ENCODE data around the gene DGKI. TPM values are rescaled to one million over a fixed set of nuclear protein-coding genes. Genes with fewer than 3 reads are reported as not detected.

The DGKI gene
- total and polyA plus RNA-seq, 2 of the 4 experiments (the other 2 are of a cell fraction), result 3.9 to 15.8 TPM

- H3K4me3 ChIP-seq (ENCODE audit: insufficient read depth, low read depth, low read length), result no peak overlapping the region
- no peak overlapping the region for H4K5ac ChIP-seq (ENCODE audit: low read depth, low read length)
- CTCF ChIA-PET, result no interaction called here
- H2AK5ac ChIP-seq (ENCODE audit: low read depth, low read length), result no peak overlapping the region
- no peak overlapping the region for H4K91ac ChIP-seq (ENCODE audit: insufficient read depth, low read depth, low read length)
- H3K27me3 ChIP-seq (ENCODE audit: control insufficient read depth, insufficient read depth, low read length), result no peaks in the 10 kb centered on the region
- no peaks in the 10 kb centered on the region for H4K20me1 ChIP-seq (ENCODE audit: insufficient read depth, low read length)
- no peak overlapping the region for H3K27ac ChIP-seq (ENCODE audit: insufficient read depth, low read length)
- ATAC-seq (ENCODE audit: low read depth) (no peak), DNase-seq (no peak)
- peaks cover 11% of the 10 kb centered on the region for H3K9me1 ChIP-seq (ENCODE audit: insufficient read depth, low read length)
- TF ChIP-seq BHLHE40 (IDR thresholded peaks at IDR 0.05; ENCODE audit: low read depth, low read length) (no peak), CEBPB (IDR thresholded peaks at IDR 0.05; ENCODE audit: low read depth, low read length) (no peak), ELK1 (IDR thresholded peaks at IDR 0.05; ENCODE audit: borderline replicate concordance, low read depth, low read length) (no peak), CHD1 (IDR thresholded peaks at IDR 0.05; ENCODE audit: low read depth, low read length) (no peak)
- H3K4ac ChIP-seq (ENCODE audit: low read depth, low read length), result no peak overlapping the region
- BruUV-seq (replicated peaks), result no TSS peak
- 0 out of 2 replicates have a peak overlapping the region, but pooled peaks have one; percentile 28 for H3K14ac ChIP-seq (replicated peaks; ENCODE audit: low read depth, low read length)
- no peaks in the 10 kb centered on the region for H3K9me3 ChIP-seq (ENCODE audit: control insufficient read depth, insufficient read depth, low read length)
- in situ Hi-C loops (cut with MboI; ENCODE audit: low sequenced_read_pairs), result no loop called here
- no peak overlapping the region for H3K9ac ChIP-seq (ENCODE audit: low read depth, low read length)
- H2BK120ac ChIP-seq (ENCODE audit: low read depth, low read length), result peak overlapping the region; percentile 33; the same call in 1 of the 2 replicates
- dilution Hi-C loops (cut with HindIII; ENCODE audit: low sequenced_read_pairs, unreplicated experiment), result no loop called here
- H2BK15ac ChIP-seq (ENCODE audit: low read depth, low read length), result no peak overlapping the region
- no peak overlapping the region for H3K23ac ChIP-seq (ENCODE audit: low read depth, low read length)
- peaks cover 53% of the 10 kb centered on the region for H3K36me3 ChIP-seq (ENCODE audit: control insufficient read depth, insufficient read depth, low read length)
- no peak overlapping the region for H3K18ac ChIP-seq (ENCODE audit: low read depth, low read length)
- H3K79me1 ChIP-seq (ENCODE audit: low read depth in 1 of 2, low read length in 2 of 2), result peaks cover 33 to 62% of the 10 kb centered on the region in 2 experiments
- no peak overlapping the region for H3K4me2 ChIP-seq (ENCODE audit: low read depth, low read length)
- no peak overlapping the region for H2BK5ac ChIP-seq (ENCODE audit: low read depth, low read length, poor library complexity, severe bottlenecking)
- 62% methylated on average over 2 of the region's 3 CpGs; no CpG with 5 or more reads in 1 of the 2 experiments for WGBS, 2 experiments (ENCODE audit: extremely low coverage in 2 of 2, insufficient read length in 1 of 2)
- POLR2A ChIA-PET (ENCODE audit: unreplicated experiment), result no interaction called here
- H2BK20ac ChIP-seq (ENCODE audit: low read depth, low read length), result no peak overlapping the region
- H2AFZ ChIP-seq (replicated peaks; ENCODE audit: low read length, poor library complexity), result no peak overlapping the region
- H2AK9ac ChIP-seq (replicated peaks; ENCODE audit: low read depth, low read length, poor library complexity), result no peak overlapping the region
- intact Hi-C loops (cut with micrococcal nuclease), result no loop called here
- H3K4me1 ChIP-seq (ENCODE audit: control insufficient read depth, insufficient read depth, low read length), result peaks cover 5% of the 10 kb centered on the region; the same call in 1 of the 2 replicates
- H3K56ac ChIP-seq (ENCODE audit: extremely low read depth, insufficient read depth, low read length), result no peak overlapping the region
- no peak overlapping the region; a peak in 1 of 4 replicates for H4K8ac ChIP-seq (ENCODE audit: low read depth in 2 of 2, low read length in 2 of 2)
These were observed 43.7 kb upstream of the DGKI start for GRCh38 chr7:137890449-137890921.
